Neural progenitor cell (in vitro differentiated cells): ENCODE data around the gene GPX3. TPM values are rescaled to one million over a fixed set of nuclear protein-coding genes. Genes with fewer than 3 reads are reported as not detected.

Experiments
- DNase-seq: peaks from one replicate; pipeline ENCODE4 v3.0.0-alpha.2; 2016; ENCODE audit warnings: low spot score
- H2AFZ ChIP-seq: fragments of 200-600 bp; sonication (generic); replicated peaks from 2 replicates; pipeline ENCODE4 v1.6.1; 2016; ENCODE audit warnings: antibody characterized with exemption
- H3F3A ChIP-seq: fragments of 200-600 bp; sonication (generic); 2 replicates; pipeline ENCODE4 v1.6.1; 2016; ENCODE audit warnings: antibody characterized with exemption, low read depth
- H3K27ac ChIP-seq: fragments of 200-600 bp; sonication (generic); 2 replicates; pipeline ENCODE4 v1.5.1; 2016; ENCODE audit warnings: mild to moderate bottlenecking
- H3K27me3 ChIP-seq: fragments of 200-600 bp; sonication (generic); 2 replicates; pipeline ENCODE4 v1.6.1; 2016; ENCODE audit warnings: mild to moderate bottlenecking, moderate library complexity
- H3K36me3 ChIP-seq: fragments of 200-600 bp; sonication (generic); 2 replicates; pipeline ENCODE4 v1.5.1; 2016
- H3K4me1 ChIP-seq: fragments of 200-600 bp; sonication (generic); 2 replicates; pipeline ENCODE4 v1.6.1; 2016; ENCODE audit warnings: mixed run types
- H3K4me2 ChIP-seq: fragments of 200-600 bp; sonication (generic); 2 replicates; pipeline ENCODE4 v1.6.1; 2016
- H3K4me3 ChIP-seq: fragments of 200-600 bp; sonication (generic); 2 replicates; pipeline ENCODE4 v1.5.1; 2016
- H3K79me2 ChIP-seq: fragments of 200-600 bp; sonication (generic); 2 replicates; pipeline ENCODE4 v1.6.1; 2016; ENCODE audit warnings: low read depth
- H3K9ac ChIP-seq: fragments of 200-600 bp; sonication (generic); 2 replicates; pipeline ENCODE4 v1.6.1; 2016
- H3K9me3 ChIP-seq: fragments of 200-600 bp; sonication (generic); 2 replicates; pipeline ENCODE4 v1.5.1; 2016; ENCODE audit warnings: low read depth
- H4K20me1 ChIP-seq: fragments of 200-600 bp; sonication (generic); 2 replicates; pipeline ENCODE4 v1.6.1; 2016; ENCODE audit warnings: low read depth
- H3K27ac Mint-ChIP-seq: 3 replicates; pipeline ENCODE4 v1.8.0; 2021; ENCODE audit warnings: mixed read lengths
- H3K27me3 Mint-ChIP-seq: 2 replicates; pipeline ENCODE4 v1.8.0; 2022; ENCODE audit warnings: low read depth, mild to moderate bottlenecking, inconsistent platforms, moderate library complexity, mixed read lengths; ENCODE audit not compliant: insufficient read depth
- H3K36me3 Mint-ChIP-seq: 3 replicates; pipeline ENCODE4 v1.8.0; 2021; ENCODE audit warnings: mixed read lengths
- H3K4me1 Mint-ChIP-seq: 3 replicates; pipeline ENCODE4 v1.8.0; 2021; ENCODE audit warnings: mixed read lengths
- H3K4me3 Mint-ChIP-seq: 3 replicates; pipeline ENCODE4 v1.8.0; 2021; ENCODE audit warnings: mild to moderate bottlenecking, moderate library complexity, mixed read lengths
- H3K9me3 Mint-ChIP-seq: 3 replicates; pipeline ENCODE4 v1.8.0; 2020; ENCODE audit warnings: mixed read lengths
- CTCF ChIP-seq: fragments of 200-600 bp; sonication (generic); IDR thresholded peaks from 2 replicates; pipeline ENCODE4 v1.5.1; 2017; ENCODE audit warnings: antibody characterized with exemption, mild to moderate bottlenecking
- EZH2 ChIP-seq: fragments of 200-600 bp; sonication (generic); IDR thresholded peaks from 2 replicates; pipeline ENCODE4 v1.6.1; 2017; ENCODE audit warnings: antibody characterized with exemption, mild to moderate bottlenecking, moderate library complexity
- EZH2phosphoT487 ChIP-seq: fragments of 200-600 bp; sonication (generic); IDR thresholded peaks from 2 replicates; pipeline ENCODE4 v1.6.1; 2017; ENCODE audit warnings: antibody characterized with exemption
- total RNA-seq: library from RNA; depleted of rRNA; stranded (reverse); fragments of >200 nt; gene quantifications from 2 replicates; pipeline ENCODE4 v1.2.3, GENCODE V29; 2015; ENCODE audit warnings: low replicate concordance

The GPX3 gene
- total RNA-seq, 1 donor from 2014 or later: 17.9 TPM

GRCh38 chr5:151005187-151005949, 15.0 kb upstream of the GPX3 start:
- no peaks in the 10 kb centered on the region for H3K27me3 ChIP-seq
- H3K27ac ChIP-seq: no peak overlapping the region
- H3K4me1 Mint-ChIP-seq: peaks cover 16% of the 10 kb centered on the region
- H3F3A ChIP-seq: no peaks in the 10 kb centered on the region
- no peak overlapping the region for H3K4me3 ChIP-seq
- no peak for DNase-seq
- no peaks in the 10 kb centered on the region for H3K9me3 ChIP-seq
- peaks cover 15% of the 10 kb centered on the region for H3K4me1 ChIP-seq
- TF ChIP-seq CTCF (no peak), EZH2phosphoT487 (no peak), EZH2 (no peak)
- no peaks in the 10 kb centered on the region for H3K36me3 Mint-ChIP-seq
- H3K9me3 Mint-ChIP-seq: no peaks in the 10 kb centered on the region
- H3K79me2 ChIP-seq: no peaks in the 10 kb centered on the region
- no peak overlapping the region for H2AFZ ChIP-seq
- H3K27ac Mint-ChIP-seq: no peak overlapping the region
- no peak overlapping the region for H3K9ac ChIP-seq
- no peaks in the 10 kb centered on the region for H3K36me3 ChIP-seq
- H4K20me1 ChIP-seq: no peaks in the 10 kb centered on the region
- no peak overlapping the region for H3K4me3 Mint-ChIP-seq
- H3K4me2 ChIP-seq: no peak overlapping the region
- peaks cover 6% of the 10 kb centered on the region for H3K27me3 Mint-ChIP-seq

- no peaks in the 10 kb centered on the region for H3K9me3 ChIP-seq
- H3K79me2 ChIP-seq: no peaks in the 10 kb centered on the region
- H2AFZ ChIP-seq: no peak overlapping the region
- Mint-ChIP-seq H3K27me3 (peaks cover 6% of the 10 kb centered on the region), H3K36me3 (no peaks in the 10 kb centered on the region), H3K27ac (no peak overlapping the region), H3K4me3 (no peak overlapping the region), H3K9me3 (no peaks in the 10 kb centered on the region), H3K4me1 (peaks cover 16% of the 10 kb centered on the region)
- DNase-seq: no peak
- TF ChIP-seq CTCF (no peak), EZH2phosphoT487 (no peak), EZH2 (no peak)
- H3K4me3 ChIP-seq: no peak overlapping the region
- H3K4me1 ChIP-seq: peaks cover 15% of the 10 kb centered on the region
- no peaks in the 10 kb centered on the region for H3K27me3 ChIP-seq
- no peak overlapping the region for H3K27ac ChIP-seq
- no peaks in the 10 kb centered on the region for H4K20me1 ChIP-seq
- no peaks in the 10 kb centered on the region for H3F3A ChIP-seq
- no peak overlapping the region for H3K9ac ChIP-seq
- H3K4me2 ChIP-seq: no peak overlapping the region
- no peaks in the 10 kb centered on the region for H3K36me3 ChIP-seq
Measured at GRCh38 chr5:151005950-151006576, 14.3 kb upstream of the GPX3 start.

GRCh38 chr5:151006704-151007334, 13.6 kb upstream of the GPX3 start:
- no peak overlapping the region for H3K27ac ChIP-seq
- no peaks in the 10 kb centered on the region for H3K9me3 ChIP-seq
- Mint-ChIP-seq H3K9me3 (no peaks in the 10 kb centered on the region), H3K4me3 (no peak overlapping the region), H3K27ac (no peak overlapping the region), H3K27me3 (peaks cover 6% of the 10 kb centered on the region), H3K36me3 (no peaks in the 10 kb centered on the region), H3K4me1 (peaks cover 16% of the 10 kb centered on the region)
- H3K36me3 ChIP-seq: no peaks in the 10 kb centered on the region
- H2AFZ ChIP-seq: no peak overlapping the region
- no peak for DNase-seq
- no peak overlapping the region for H3K9ac ChIP-seq
- H3K27me3 ChIP-seq: no peaks in the 10 kb centered on the region
- H3F3A ChIP-seq: no peaks in the 10 kb centered on the region
- H3K4me2 ChIP-seq: no peak overlapping the region
- H4K20me1 ChIP-seq: no peaks in the 10 kb centered on the region
- TF ChIP-seq EZH2phosphoT487 (no peak), EZH2 (no peak)
- peaks cover 15% of the 10 kb centered on the region for H3K4me1 ChIP-seq
- H3K79me2 ChIP-seq: no peaks in the 10 kb centered on the region
- no peak overlapping the region for H3K4me3 ChIP-seq
